IMR-90 (cell line): ENCODE data around the gene LIMK2. TPM values are rescaled to one million over a fixed set of nuclear protein-coding genes. Genes with fewer than 3 reads are reported as not detected.

ENCODE experiments used
- ATAC-seq: fragments of 200-7000 bp; cut with Tn5 transposase; 2 replicates; pipeline ENCODE4 v1.9.1; 2020; ENCODE audit warnings: low read depth, mild to moderate bottlenecking, moderate library complexity
- BruUV-seq: library from RNA; stranded (reverse); fragments of 400-500 nt; replicated peaks from 2 replicates; lab custom pipeline; 2021; lab: Mats Ljungman, UMichigan
- CTCF ChIA-PET: fragments of 300-600 bp; formaldehyde crosslinking; extraction: SDS; loops from one replicate; lab custom pipeline; 2021; ENCODE audit warnings: antibody characterized with exemption; lab: Yijun Ruan, JAX
- POLR2A ChIA-PET: fragments of 300-600 bp; sonication (Branson Sonifier 250); formaldehyde crosslinking; loops from one replicate; lab custom pipeline; 2022; ENCODE audit warnings: antibody characterized with exemption; ENCODE audit not compliant: unreplicated experiment; lab: Charles Lee
- DNase-seq: peaks from one replicate; pipeline ENCODE4 v3.0.0; 2013
- H2AFZ ChIP-seq: replicated peaks from 2 replicates; pipeline ENCODE3; 2013; ENCODE audit warnings: low read length, mild to moderate bottlenecking; ENCODE audit not compliant: poor library complexity
- H2AK5ac ChIP-seq: 2 replicates; pipeline ENCODE4 v1.6.1; 2013; ENCODE audit warnings: low read depth, low read length, inconsistent platforms
- H2AK9ac ChIP-seq: replicated peaks from 2 replicates; pipeline ENCODE3; 2013; ENCODE audit warnings: mild to moderate bottlenecking, low read depth, low read length, moderate library complexity; ENCODE audit not compliant: poor library complexity
- H2BK120ac ChIP-seq: 2 replicates; pipeline ENCODE4 v1.6.1; 2013; ENCODE audit warnings: low read depth, low read length, inconsistent platforms
- H2BK15ac ChIP-seq: 3 replicates; pipeline ENCODE4 v1.6.1; 2013; ENCODE audit warnings: low read depth, low read length, inconsistent platforms
- H2BK20ac ChIP-seq: 2 replicates; pipeline ENCODE4 v1.6.1; 2013; ENCODE audit warnings: low read depth, mild to moderate bottlenecking, inconsistent platforms, low read length, moderate library complexity
- H2BK5ac ChIP-seq: 2 replicates; pipeline ENCODE4 v1.6.1; 2013; ENCODE audit warnings: mild to moderate bottlenecking, low read depth, low read length, inconsistent platforms; ENCODE audit not compliant: poor library complexity, severe bottlenecking
- H3K14ac ChIP-seq: replicated peaks from 2 replicates; pipeline ENCODE4 v1.6.1; 2013; ENCODE audit warnings: low read depth, low read length, inconsistent platforms
- H3K18ac ChIP-seq: 2 replicates; pipeline ENCODE4 v1.6.1; 2013; ENCODE audit warnings: low read depth, low read length, control low read depth
- H3K23ac ChIP-seq: 2 replicates; pipeline ENCODE4 v1.6.1; 2013; ENCODE audit warnings: low read depth, low read length, inconsistent platforms
- H3K27ac ChIP-seq: 2 replicates; pipeline ENCODE4 v1.5.1; 2013; ENCODE audit warnings: mild to moderate bottlenecking, control low read depth, low read length; ENCODE audit not compliant: insufficient read depth
- H3K27me3 ChIP-seq: 2 replicates; pipeline ENCODE4 v1.6.1; 2013; ENCODE audit warnings: low read length; ENCODE audit not compliant: control insufficient read depth, insufficient read depth
- H3K36me3 ChIP-seq: 2 replicates; pipeline ENCODE4 v1.6.1; 2013; ENCODE audit warnings: low read length, mixed read lengths; ENCODE audit not compliant: control insufficient read depth, insufficient read depth
- H3K4ac ChIP-seq: 2 replicates; pipeline ENCODE4 v1.6.1; 2013; ENCODE audit warnings: low read depth, low read length, inconsistent platforms
- H3K4me1 ChIP-seq: 2 replicates; pipeline ENCODE4 v1.6.1; 2013; ENCODE audit warnings: low read length, mixed read lengths; ENCODE audit not compliant: control insufficient read depth, insufficient read depth
- H3K4me2 ChIP-seq: 2 replicates; pipeline ENCODE4 v1.6.1; 2013; ENCODE audit warnings: low read depth, mild to moderate bottlenecking, control low read depth, low read length, moderate library complexity
- H3K4me3 ChIP-seq: 2 replicates; pipeline ENCODE4 v1.5.1; 2013; ENCODE audit warnings: low read depth, mild to moderate bottlenecking, control low read depth, low read length, moderate library complexity; ENCODE audit not compliant: insufficient read depth
- H3K56ac ChIP-seq: 2 replicates; pipeline ENCODE4 v1.6.1; 2013; ENCODE audit warnings: low read length, inconsistent platforms; ENCODE audit not compliant: insufficient read depth; ENCODE audit errors: extremely low read depth
- H3K79me1 ChIP-seq, 2 experiments: 2 replicates each; pipeline ENCODE4 v1.6.1; 2013; ENCODE audit warnings: low read length in 2 of 2, inconsistent platforms in 1 of 2, low read depth in 1 of 2
- H3K9ac ChIP-seq: 2 replicates; pipeline ENCODE4 v1.6.1; 2013; ENCODE audit warnings: low read depth, low read length, control low read depth
- H3K9me1 ChIP-seq: 2 replicates; pipeline ENCODE4 v1.6.1; 2013; ENCODE audit warnings: low read length, inconsistent platforms; ENCODE audit not compliant: insufficient read depth
- H3K9me3 ChIP-seq: 2 replicates; pipeline ENCODE4 v1.6.1; 2013; ENCODE audit warnings: low read length; ENCODE audit not compliant: control insufficient read depth, insufficient read depth
- H4K20me1 ChIP-seq: 2 replicates; pipeline ENCODE4 v1.6.1; 2013; ENCODE audit warnings: low read length, inconsistent platforms; ENCODE audit not compliant: insufficient read depth
- H4K5ac ChIP-seq: 2 replicates; pipeline ENCODE4 v1.6.1; 2013; ENCODE audit warnings: mild to moderate bottlenecking, low read depth, low read length, control low read depth
- H4K8ac ChIP-seq, 2 experiments: 2 replicates each; pipeline ENCODE4 v1.6.1; 2013; ENCODE audit warnings: low read depth in 2 of 2, low read length in 2 of 2, control low read depth in 1 of 2, inconsistent platforms in 1 of 2
- H4K91ac ChIP-seq: 2 replicates; pipeline ENCODE4 v1.6.1; 2013; ENCODE audit warnings: low read depth, low read length, inconsistent platforms; ENCODE audit not compliant: insufficient read depth
- BHLHE40 ChIP-seq: fragments of 150-350 bp; IDR thresholded peaks from 2 replicates; pipeline ENCODE4 v1.6.1; 2016; ENCODE audit warnings: mild to moderate bottlenecking, low read depth, low read length
- CHD1 ChIP-seq: IDR thresholded peaks from 2 replicates; pipeline ENCODE4 v1.6.1; 2012; ENCODE audit warnings: low read depth, low read length, improper control_type of control experiment
- MAFK ChIP-seq: IDR thresholded peaks from 2 replicates; pipeline ENCODE4 v1.6.1; 2012; ENCODE audit warnings: low read depth, low read length, improper control_type of control experiment
- NFE2L2 ChIP-seq: fragments of 150-350 bp; IDR thresholded peaks from 2 replicates; pipeline ENCODE4 v1.6.1; 2016; ENCODE audit warnings: low read depth, mild to moderate bottlenecking, low read length
- POLR2A ChIP-seq: IDR thresholded peaks from 2 replicates; pipeline ENCODE4 v1.6.1; 2012; ENCODE audit warnings: mild to moderate bottlenecking, low read depth, low read length
- RFX5 ChIP-seq: IDR thresholded peaks from 2 replicates; pipeline ENCODE4 v1.8.0; 2012; ENCODE audit warnings: low read depth, mild to moderate bottlenecking, low read length, moderate library complexity
- SMC3 ChIP-seq: fragments of 150-350 bp; IDR thresholded peaks from 2 replicates; pipeline ENCODE4 v1.6.1; 2016; ENCODE audit warnings: low read depth, mild to moderate bottlenecking, antibody characterized with exemption, low read length, moderate library complexity
- WGBS, 2 experiments: methylation state at CpG; one replicate each; pipeline versions ENCODE4 v1.1.5 to v1.1.7; 2013; ENCODE audit warnings: missing lambda C conversion rate in 2 of 2; ENCODE audit not compliant: insufficient read length in 1 of 2; ENCODE audit errors: extremely low coverage in 2 of 2; 5-methylcytosine and 5-hydroxymethylcytosine counted together
- dilution Hi-C: fragments of 300-500 bp; cut with HindIII; formaldehyde crosslinking; loops from one replicate; pipeline ENCODE4 v1.14.3; 2018; ENCODE audit warnings: low sequenced_read_pairs; ENCODE audit not compliant: unreplicated experiment
- in situ Hi-C: fragments of 300-500 bp; cut with MboI; formaldehyde crosslinking; loops from 3 replicates; pipeline ENCODE4 v1.14.3; 2019; ENCODE audit warnings: low sequenced_read_pairs, inconsistent platforms, mixed read lengths
- intact Hi-C: fragments of 100-400 bp; cut with micrococcal nuclease; formaldehyde crosslinking; loops from 2 replicates; pipeline ENCODE4 v1.10.0; 2022
- polyA plus RNA-seq, 3 experiments: library from polyadenylated mRNA; depleted of rRNA; stranded (reverse); fragments of >200 nt; gene quantifications; 2 replicates each; pipeline ENCODE4 v1.2.3, GENCODE V29; 2012; ENCODE audit warnings: low replicate concordance in 1 of 3
- total RNA-seq: library from RNA; depleted of rRNA; stranded (reverse); fragments of >200 nt; gene quantifications from 2 replicates; pipeline ENCODE4 v1.2.3, GENCODE V29; 2012

LIMK2 gene
- total and polyA plus RNA-seq, 2 of the 4 experiments (the other 2 are of a cell fraction) = 14.5 to 31.9 TPM

DNA sequence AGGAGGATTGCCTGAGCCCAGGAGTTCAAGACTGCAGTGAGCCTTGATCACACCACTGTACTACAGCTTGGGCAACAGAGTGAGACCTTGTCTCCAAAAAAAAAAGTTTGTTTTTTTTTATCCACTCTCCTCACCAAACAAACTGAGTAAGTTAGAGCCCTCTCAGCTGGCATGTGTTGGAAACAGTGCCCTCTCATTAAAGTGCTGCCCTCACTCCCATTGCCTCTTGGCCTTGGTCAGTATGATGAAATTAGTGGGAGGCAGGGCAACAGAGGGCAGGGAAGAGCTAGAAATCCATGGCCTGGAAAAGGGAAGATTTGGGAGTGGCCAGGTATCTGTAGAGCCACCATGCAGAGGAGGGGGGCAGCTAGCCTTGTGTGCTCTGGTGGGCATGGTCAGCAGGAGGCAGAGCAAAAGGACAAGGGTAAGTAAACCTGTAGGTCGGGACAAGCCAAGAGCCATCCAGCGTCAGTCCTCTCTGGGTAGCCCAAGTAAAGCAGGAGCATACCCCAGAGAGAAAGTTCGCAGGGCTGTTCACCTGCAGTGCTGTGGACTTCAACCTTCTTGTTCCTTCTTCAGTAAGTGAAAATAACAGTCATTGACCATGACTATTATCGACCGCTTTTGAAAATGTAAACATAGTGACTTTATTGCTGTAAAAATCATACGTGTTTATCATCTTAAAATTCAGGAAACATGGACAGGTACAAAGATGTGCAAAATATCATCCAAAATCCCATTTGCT is 52.0 kb downstream of the LIMK2 start (continued):
- TF ChIP-seq SMC3 (no peak), CHD1 (no peak), MAFK (no peak), RFX5 (no peak), NFE2L2 (no peak), POLR2A (no peak)

DNA sequence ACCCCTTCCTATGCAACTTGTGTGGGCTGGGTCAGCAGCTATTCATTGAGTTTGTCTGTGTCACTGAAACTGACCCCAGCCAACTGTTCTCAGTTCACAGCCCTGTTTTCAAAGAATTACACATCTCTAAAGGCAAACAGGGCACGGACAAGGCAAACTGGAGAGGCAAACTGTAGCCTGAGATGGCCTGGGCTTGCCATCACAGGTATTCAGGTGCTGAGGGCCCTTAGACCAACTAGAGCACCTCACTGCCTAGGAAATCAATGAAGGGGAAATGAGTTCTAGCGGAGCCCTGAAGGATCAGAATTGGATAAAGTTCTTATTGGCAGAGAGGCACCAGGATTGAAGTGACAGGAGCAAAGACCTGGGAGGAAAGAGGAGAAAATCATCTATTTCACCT is 56.2 kb downstream of the LIMK2 start:
- no peak for DNase-seq
- Histone ChIP-seq H4K91ac (no peak overlapping the region), H2AFZ (no peak overlapping the region), H4K8ac (no peak overlapping the region), H3K27me3 (no peaks in the 10 kb centered on the region), H3K9me1 (peaks cover 14% of the 10 kb centered on the region), H3K18ac (no peak overlapping the region), H3K79me1 (no peaks in the 10 kb centered on the region; a peak in 2 of 4 replicates), H3K14ac (no peak overlapping the region), H3K23ac (no peak overlapping the region), H3K27ac (no peak overlapping the region), H3K56ac (no peak overlapping the region), H3K4me3 (no peak overlapping the region), H2BK120ac (no peak overlapping the region), H4K5ac (no peak overlapping the region), H4K20me1 (peaks cover 6% of the 10 kb centered on the region; the same call in 1 of the 2 replicates), H2BK5ac (no peak overlapping the region), H3K9ac (no peak overlapping the region), H3K9me3 (no peaks in the 10 kb centered on the region), H3K36me3 (peaks cover 23% of the 10 kb centered on the region; the same call in 1 of the 2 replicates), H3K4me2 (no peak overlapping the region), H3K4me1 (peaks cover 5% of the 10 kb centered on the region; the same call in 1 of the 2 replicates), H2AK9ac (no peak overlapping the region), H2AK5ac (no peak overlapping the region), H2BK15ac (no peak overlapping the region), H2BK20ac (no peak overlapping the region), H3K4ac (no peak overlapping the region)
- CTCF ChIA-PET = no interaction called here
- dilution Hi-C loops (no loop called here), intact Hi-C loops (no loop called here), in situ Hi-C loops (no loop called here)
- no peak for ATAC-seq
- BruUV-seq = no TSS peak
- WGBS, 2 experiments = no CpG with 5 or more reads among the region's 2 CpGs
- POLR2A ChIA-PET = no interaction called here
- no peak for TF ChIP-seq SMC3
- TF ChIP-seq BHLHE40 = no peak
- no peak for TF ChIP-seq POLR2A
